ENCODE results near the gene GASK1A. TPM values are rescaled to one million over a fixed set of nuclear protein-coding genes. Genes with fewer than 3 reads are reported as not detected.

GASK1A gene
- total RNA-seq, 1 donor from 2014 or later: 0.72 TPM

DNA sequence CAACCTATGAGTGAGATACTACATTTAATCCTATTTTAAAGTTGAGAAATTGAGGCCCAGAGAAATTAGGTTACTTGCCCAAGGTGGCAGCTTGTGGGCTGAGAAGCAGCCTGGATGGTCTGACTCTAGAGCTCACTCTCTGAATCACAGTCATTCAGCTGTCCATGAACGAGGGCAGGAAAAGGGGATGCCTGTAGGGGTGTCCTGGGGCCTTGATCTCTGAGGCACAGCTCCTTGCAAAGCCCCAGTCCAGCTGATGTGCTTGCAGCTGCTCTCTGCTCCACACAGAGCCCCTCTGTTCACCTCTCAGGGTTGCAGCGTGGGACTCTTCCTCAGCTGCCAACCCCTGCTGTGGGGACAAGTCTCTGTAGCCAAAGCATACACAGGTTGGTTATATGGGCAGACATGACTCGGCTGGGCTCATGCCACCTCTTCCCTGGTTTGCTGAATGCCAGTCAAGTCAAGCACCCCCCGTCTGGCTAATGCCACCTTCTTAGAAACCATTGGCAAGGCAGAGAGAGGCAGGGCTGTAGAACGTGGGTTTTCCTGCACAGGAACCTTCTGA lies 56.8 kb downstream of the GASK1A start:
- no peaks in the 10 kb centered on the region for H3K4me1 Mint-ChIP-seq (ENCODE audit: unreplicated experiment)
- no peaks in the 10 kb centered on the region for H3K36me3 Mint-ChIP-seq (ENCODE audit: low read depth, unreplicated experiment)
- no peak overlapping the region for H3K4me3 Mint-ChIP-seq (ENCODE audit: unreplicated experiment)
- TF ChIP-seq CTCF (IDR thresholded peaks at IDR 0.05; ENCODE audit: unreplicated experiment): no peak
- no peak for DNase-seq (ENCODE audit: low spot score)
- peaks cover 2% of the 10 kb centered on the region for H3K27me3 Mint-ChIP-seq (ENCODE audit: unreplicated experiment)
- H3K9me3 Mint-ChIP-seq (ENCODE audit: unreplicated experiment): no peaks in the 10 kb centered on the region
- H3K27ac Mint-ChIP-seq (ENCODE audit: unreplicated experiment): no peak overlapping the region

DNA sequence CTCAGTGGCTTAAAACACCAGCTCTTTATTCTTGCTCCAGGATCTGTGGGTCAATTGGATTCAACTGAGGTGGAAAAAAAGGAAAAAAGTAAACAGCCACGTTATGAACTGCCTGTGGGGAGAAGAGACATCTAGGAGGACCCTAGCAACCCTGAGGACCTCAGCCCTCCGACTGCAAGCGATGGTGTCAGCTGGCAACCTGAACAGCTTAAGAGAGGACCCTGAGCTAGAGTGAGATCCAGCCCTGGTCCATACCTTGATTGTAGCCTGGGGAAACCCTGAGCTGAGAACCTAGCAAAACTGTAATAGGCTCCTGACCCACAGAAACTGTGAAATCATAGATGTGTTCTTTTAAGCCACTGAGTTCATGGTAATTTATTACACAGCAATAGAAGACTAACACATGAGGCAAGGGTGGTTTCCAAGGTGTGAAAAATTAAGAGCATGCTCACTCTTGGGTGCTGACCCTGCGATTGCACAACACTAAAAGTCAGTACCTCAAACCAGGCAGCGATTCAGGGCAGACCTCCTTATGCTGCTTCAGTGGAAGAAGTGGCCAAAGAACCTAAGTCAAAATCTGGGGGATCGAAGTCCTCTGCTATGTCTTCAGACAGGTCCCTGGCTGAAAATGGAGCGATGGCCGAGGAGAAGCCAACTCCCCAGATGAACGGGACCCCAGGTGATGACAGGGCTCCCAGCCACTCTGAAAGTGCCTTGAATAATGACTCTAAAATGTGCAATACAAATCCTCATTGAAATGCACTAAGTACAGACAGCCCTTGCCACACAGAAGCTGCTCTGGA lies 57.7 kb downstream of the GASK1A start:
- Mint-ChIP-seq H3K9me3 (ENCODE audit: unreplicated experiment) (no peaks in the 10 kb centered on the region), H3K27me3 (ENCODE audit: unreplicated experiment) (peaks cover 2% of the 10 kb centered on the region), H3K4me3 (ENCODE audit: unreplicated experiment) (no peak overlapping the region), H3K4me1 (ENCODE audit: unreplicated experiment) (no peaks in the 10 kb centered on the region), H3K27ac (ENCODE audit: unreplicated experiment) (no peak overlapping the region), H3K36me3 (ENCODE audit: low read depth, unreplicated experiment) (no peaks in the 10 kb centered on the region)
- no peak for TF ChIP-seq CTCF (IDR thresholded peaks at IDR 0.05; ENCODE audit: unreplicated experiment)
- DNase-seq (ENCODE audit: low spot score): no peak

GRCh38 chr3:43038010-43038409 lies 58.9 kb downstream of the GASK1A start:
- TF ChIP-seq CTCF (IDR thresholded peaks at IDR 0.05; ENCODE audit: unreplicated experiment): no peak
- Mint-ChIP-seq H3K27me3 (ENCODE audit: unreplicated experiment) (peaks cover 2% of the 10 kb centered on the region), H3K9me3 (ENCODE audit: unreplicated experiment) (no peaks in the 10 kb centered on the region)

DNA sequence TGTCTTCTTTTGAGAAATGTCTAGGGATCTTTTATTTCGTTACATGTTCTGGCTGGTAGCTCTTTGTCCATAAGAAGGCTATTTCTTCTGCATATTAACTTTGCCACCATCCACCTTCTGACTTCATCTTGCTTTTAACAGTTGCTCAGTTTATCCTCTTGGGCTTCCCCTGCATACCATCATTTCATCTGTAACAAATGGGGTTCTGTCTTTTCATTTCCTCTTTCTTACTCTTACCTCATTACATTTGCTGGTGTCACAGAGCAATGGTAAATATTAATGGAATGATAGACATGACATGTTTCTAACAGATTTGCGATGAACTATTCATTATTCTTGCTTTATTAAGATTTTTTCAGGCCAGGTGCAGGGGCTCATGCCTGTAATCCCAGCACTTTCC lies 62.4 kb downstream of the GASK1A start:
- no peak for DNase-seq (ENCODE audit: low spot score)
- Mint-ChIP-seq H3K4me3 (ENCODE audit: unreplicated experiment) (no peak overlapping the region), H3K27ac (ENCODE audit: unreplicated experiment) (no peak overlapping the region), H3K4me1 (ENCODE audit: unreplicated experiment) (no peaks in the 10 kb centered on the region), H3K27me3 (ENCODE audit: unreplicated experiment) (peaks cover 2% of the 10 kb centered on the region), H3K36me3 (ENCODE audit: low read depth, unreplicated experiment) (peaks cover 22% of the 10 kb centered on the region), H3K9me3 (ENCODE audit: unreplicated experiment) (peaks cover 16% of the 10 kb centered on the region)
- no peak for TF ChIP-seq CTCF (IDR thresholded peaks at IDR 0.05; ENCODE audit: unreplicated experiment)

More at GRCh38 chr3:43038010-43038409, 58.9 kb downstream of the GASK1A start:
- Mint-ChIP-seq H3K36me3 (ENCODE audit: low read depth, unreplicated experiment) (no peaks in the 10 kb centered on the region), H3K27ac (ENCODE audit: unreplicated experiment) (no peak overlapping the region), H3K4me1 (ENCODE audit: unreplicated experiment) (no peaks in the 10 kb centered on the region), H3K4me3 (ENCODE audit: unreplicated experiment) (no peak overlapping the region)
- no peak for DNase-seq (ENCODE audit: low spot score)
